Cardiac septum (tissue), 1 donor: ENCODE results near the gene SNX8. TPM values are rescaled to one million over a fixed set of nuclear protein-coding genes. Genes with fewer than 3 reads are reported as not detected.

Experiments
- DNase-seq: peaks from one replicate; pipeline ENCODE4 v3.0.0-alpha.2; 2020; ENCODE audit warnings: low spot score
- intact Hi-C: fragments of 100-400 bp; cut with DNase I; formaldehyde crosslinking; loops from one replicate; pipeline ENCODE4 v1.14.0; 2022
- total RNA-seq: library from RNA; stranded (reverse); fragmentation: NEBNext Ultra II Directional; extraction: Animal tissue kit (Norgen Biotek cat#: 25700); gene quantifications from one replicate; pipeline ENCODE4 v1.2.1, GENCODE V29; 2021
- donor health status: DM: no; HTN: no; CAD: no.

The SNX8 gene
- total RNA-seq, 1 donor from 2014 or later, result 18.9 TPM

DNA sequence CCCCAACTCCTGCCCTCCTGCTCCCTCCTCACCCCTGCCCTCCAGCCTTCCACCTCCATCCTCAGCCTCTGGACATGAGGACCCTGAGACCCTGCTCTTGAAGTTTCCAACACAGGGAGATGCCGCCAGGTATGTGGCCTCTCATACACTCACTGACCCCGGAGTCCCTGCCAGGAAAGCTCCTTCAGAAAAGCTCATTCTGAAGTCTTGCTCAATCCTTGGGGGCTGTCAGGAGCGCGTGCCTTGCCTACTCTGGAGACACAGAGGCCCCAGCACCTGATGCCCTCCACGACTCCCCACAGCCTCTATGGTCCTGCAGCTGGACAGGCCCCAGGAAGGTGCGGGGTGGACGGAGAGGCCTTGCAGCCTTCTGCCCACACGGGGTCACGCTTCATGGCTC lies 61.2 kb downstream of the SNX8 start:
- no peak for DNase-seq
- intact Hi-C loops, result no loop called here

DNA sequence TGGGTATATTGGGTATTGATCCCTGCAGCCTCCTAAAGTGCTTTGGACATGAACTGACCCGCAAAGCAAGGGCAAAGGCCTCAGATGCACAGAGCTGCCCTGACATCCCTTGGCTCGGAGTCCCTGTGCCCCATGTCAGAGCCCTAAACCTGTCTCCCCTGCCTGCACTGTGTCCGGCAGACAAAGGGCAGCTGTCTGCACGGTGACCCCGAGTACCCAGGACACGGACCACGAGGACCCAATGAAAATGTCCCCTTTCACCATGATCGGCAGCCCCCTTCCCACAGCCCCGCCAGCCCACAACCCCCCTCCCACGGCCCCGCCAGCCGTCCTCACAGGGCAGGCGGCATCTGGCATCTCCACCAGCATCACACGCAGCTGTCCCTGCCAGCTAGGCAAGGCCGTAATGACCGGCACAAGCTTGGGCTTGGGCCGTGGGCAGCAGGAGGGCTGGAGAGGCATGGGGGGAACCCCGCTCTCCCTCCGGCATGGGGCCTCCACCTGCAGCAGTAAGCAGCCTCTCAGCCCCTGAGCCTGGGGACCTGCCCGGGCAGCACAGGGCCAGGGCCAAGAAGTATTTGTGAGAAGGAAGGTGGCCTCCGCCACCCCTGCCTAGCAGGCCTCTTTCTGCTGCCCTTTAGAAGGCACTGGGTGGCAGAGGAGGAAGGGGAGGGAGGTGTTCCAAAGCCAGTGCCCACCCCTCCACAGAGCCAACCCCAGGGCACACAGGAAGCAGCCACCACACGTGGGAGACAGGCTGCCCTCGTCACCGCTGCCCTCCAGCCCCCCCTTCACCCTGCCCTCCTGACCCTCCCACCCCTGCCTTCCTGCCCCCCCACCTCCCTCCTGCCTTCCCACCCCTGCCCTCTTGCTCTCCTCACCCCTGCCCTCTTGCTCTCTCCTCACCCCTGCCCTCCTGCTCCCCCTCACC lies 62.1 kb downstream of the SNX8 start:
- intact Hi-C loops, result no loop called here
- DNase-seq, result no peak

DNA sequence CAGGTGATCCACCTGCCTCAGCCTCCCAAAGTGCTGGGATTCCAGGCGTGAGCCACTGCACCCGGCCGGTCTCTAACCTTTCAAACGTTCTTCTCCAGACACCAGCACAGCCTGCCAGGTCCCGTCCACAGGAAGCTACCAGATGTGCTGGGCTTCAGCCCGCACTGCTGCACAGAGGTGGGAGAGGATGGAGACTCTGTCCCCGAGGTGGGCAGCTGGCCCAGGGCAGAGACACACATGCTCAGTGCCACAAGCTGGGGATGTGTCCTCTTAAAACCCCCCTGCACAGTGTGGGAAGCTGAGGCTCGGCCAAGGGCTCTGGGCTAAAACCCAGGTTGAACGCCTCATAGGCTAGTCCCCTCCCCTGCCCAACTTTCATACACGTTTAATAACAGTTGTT lies 62.9 kb downstream of the SNX8 start:
- intact Hi-C loops, result no loop called here
- no peak for DNase-seq

DNA sequence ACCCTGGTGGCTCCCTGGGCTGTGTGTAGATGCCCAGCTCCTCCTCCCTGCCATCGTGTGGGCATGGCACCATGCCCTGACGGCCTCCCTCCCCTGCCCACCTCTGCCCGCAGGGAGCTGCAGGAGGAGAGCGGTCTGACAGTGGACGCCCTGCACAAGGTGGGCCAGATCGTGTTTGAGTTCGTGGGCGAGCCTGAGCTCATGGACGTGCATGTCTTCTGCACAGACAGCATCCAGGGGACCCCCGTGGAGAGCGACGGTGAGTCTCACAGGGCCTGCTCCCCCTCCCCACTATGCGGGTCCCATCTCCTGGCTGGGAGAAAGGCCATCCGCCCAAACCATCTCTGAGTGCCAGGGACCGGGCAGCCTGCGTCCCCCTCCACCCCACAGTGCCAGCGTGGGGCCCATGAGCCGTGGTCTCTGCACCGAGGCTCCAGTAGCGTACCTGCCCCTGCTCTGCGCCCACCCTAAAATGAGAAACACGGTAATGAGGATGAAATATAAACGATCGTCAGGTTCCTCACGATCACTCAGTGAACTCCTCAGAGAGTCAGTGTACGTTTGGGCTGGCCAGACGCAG lies 64.4 kb downstream of the SNX8 start:
- no peak for DNase-seq
- intact Hi-C loops, result loop anchor here (5.0 kb wide), 1 partner anchor 102 kb away; the partner anchor contains the start of gene EIF3B

DNA sequence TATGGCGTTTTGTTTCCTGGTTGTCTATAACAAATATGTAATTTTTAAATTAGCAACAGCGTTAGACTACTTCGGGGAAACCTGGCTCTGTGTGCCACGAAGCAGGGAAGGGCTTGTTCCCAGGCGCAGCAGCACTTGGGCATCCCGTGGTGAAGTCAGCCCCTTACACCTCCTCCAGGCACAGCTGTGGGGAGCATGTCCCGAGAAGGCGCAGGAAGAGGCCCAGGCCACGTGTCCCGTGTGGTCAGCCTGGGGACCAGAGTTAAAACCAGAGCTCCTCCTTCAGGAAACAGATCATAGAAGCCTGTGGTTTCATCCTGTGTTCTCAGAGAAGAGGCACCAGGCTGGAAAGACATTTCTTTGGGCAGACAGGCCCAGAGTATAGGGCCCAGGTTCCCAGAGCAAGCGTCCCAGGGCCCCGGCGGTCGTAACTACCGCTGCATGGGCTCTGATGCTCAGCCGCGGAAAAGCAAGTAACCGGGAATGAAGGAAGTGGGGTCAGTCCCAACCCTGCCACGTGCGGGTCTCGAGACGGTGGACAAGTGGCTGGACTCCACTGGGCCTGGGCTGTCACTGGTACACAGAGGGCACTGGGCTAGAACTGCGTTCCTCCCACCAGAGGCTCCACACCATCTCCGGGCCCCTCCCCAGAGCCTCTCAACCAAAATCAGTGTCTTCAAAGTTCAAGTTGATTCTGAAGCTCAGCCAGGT lies 65.1 kb downstream of the SNX8 start:
- DNase-seq, result peak; percentile 84
- intact Hi-C loops, result loop anchor here (5.0 kb wide), 1 partner anchor 103 kb away; the partner anchor contains the start of gene EIF3B

DNA sequence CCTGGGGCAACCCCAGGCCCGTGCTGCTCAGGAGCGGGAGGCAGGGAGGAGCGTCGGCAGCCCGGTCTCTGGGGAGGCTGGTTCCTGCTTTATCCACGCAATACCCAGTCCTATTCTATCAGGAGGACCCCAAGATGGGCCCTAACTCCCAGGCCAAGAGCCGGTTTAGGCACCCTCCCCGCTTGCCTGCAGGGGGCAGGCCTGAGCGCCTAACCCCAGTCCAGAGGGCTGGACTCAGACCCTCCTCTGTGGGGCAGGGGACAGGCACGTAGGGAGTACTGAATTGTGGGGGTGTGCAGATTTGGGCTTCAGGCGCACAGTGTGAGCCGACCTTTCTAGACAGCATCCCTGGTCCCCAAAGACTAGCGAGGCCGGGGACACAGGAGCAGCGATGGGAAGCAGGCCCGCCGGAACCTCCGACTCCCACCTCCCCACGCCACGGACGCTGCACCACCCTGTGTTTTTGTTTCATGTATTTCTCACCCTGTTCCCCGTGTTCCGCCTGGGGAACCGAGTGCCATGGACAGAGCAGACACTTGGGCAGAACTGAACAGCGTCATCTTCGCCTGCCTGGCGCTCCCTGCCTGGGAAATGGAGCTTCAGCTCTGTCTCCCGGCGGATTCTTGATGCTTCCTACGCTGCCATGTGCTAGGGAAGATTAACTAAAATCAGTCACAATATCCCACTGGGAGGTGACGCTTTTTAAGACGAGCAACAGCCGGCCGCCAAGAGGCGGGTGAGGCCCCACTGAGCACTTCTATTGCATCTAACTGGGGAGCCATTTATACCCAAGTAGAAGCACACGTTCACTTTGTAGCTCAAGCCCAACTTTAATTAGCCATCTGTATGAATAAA lies 66.9 kb downstream of the SNX8 start:
- no peak for DNase-seq
- intact Hi-C loops, result loop anchor here (5.0 kb wide), 1 partner anchor 105 kb away; the partner anchor contains the start of gene EIF3B

DNA sequence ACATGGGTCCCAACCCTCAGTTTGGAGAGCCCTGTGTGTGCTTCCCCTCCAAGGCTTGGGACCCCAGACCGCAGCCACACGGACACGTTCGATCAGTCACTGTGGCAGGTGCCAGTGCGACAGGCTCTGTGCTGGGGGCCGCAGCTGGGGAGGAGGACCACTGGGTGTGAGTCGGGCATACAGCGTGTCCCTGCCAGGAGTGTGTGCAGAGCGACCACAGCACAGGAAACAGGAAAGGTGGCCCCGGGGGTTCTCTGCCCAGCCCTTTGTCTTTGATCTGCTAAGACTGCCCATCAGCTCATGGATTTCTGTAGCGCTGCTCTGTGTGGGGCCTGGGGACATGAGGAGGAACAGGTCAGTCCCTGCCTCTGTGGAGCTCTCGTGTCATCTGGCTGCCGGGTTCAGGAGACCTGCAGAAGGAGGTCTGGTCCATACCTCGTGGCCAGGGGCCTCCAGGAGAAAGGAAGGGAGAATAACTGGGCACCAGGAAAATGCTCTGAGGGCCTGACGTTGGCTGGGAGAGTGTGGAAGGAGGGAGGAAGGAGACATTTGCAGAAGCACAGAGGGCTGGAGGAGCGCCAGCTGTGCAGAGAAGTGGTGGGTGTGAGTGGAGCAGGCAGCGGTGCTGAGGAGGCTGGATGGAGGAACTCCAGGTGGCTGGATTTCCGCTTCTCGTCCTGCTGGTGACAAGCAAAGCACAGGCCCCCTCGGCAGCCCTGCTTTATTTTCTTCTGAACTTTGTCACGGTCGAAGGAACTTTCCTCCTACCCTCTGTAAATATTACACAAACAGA lies 68.2 kb downstream of the SNX8 start:
- no peak for DNase-seq
- intact Hi-C loops, result loop anchor here (5.0 kb wide), 1 partner anchor 106 kb away; the partner anchor contains the start of gene EIF3B

DNA sequence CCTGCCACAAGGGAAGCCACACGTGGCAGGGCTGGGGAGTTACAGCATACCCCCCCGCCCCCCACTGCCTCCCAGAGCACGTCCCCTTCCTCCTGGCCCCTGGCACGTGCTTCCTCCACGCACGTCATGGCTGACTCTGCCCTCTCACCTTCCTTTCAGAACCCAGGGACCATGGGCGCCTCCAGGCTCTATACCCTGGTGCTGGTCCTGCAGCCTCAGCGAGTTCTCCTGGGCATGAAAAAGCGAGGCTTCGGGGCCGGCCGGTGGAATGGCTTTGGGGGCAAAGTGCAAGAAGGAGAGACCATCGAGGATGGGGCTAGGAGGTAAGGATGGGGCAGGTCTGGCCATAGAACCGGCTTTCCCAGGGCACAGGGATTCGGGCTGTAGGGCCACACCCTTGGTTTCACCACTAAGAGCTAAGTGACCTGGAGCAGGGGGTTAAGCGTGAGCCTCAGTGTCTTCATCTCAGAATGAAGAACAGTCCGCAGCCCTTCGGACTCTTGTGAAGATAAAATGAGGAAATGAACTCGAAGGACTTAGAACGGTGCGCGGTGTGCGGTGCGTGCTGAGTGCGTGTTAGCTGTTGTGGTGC lies 69.7 kb downstream of the SNX8 start:
- intact Hi-C loops, result loop anchor here (5.0 kb wide), 1 partner anchor 68 kb away; the partner anchor contains the start of gene SNX8

DNA sequence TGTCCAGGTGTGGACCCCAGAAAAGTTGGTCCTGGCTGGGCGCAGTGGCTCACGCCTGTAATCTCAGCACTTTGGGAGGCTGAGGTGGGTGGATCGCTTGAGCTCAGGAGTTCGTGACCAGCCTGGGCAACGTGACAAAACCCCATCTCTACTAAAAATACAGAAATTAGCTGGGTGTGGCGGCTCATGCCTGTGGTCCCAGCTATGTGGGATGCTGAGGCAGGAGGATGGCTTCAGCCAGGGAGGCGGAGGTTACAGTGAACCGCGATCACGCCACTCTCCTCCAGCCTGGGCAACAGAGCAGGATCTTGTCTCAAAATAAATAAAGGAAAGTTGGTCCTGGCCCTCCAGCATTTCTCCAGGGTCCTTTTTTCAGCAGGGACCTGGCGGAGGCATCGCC lies 70.8 kb downstream of the SNX8 start:
- intact Hi-C loops, result loop anchor here (5.0 kb wide), 1 partner anchor 69 kb away; the partner anchor contains the start of gene SNX8
- DNase-seq, result no peak

More for the DNA sequence above, 69.7 kb downstream of the SNX8 start:
- no peak for DNase-seq

DNA sequence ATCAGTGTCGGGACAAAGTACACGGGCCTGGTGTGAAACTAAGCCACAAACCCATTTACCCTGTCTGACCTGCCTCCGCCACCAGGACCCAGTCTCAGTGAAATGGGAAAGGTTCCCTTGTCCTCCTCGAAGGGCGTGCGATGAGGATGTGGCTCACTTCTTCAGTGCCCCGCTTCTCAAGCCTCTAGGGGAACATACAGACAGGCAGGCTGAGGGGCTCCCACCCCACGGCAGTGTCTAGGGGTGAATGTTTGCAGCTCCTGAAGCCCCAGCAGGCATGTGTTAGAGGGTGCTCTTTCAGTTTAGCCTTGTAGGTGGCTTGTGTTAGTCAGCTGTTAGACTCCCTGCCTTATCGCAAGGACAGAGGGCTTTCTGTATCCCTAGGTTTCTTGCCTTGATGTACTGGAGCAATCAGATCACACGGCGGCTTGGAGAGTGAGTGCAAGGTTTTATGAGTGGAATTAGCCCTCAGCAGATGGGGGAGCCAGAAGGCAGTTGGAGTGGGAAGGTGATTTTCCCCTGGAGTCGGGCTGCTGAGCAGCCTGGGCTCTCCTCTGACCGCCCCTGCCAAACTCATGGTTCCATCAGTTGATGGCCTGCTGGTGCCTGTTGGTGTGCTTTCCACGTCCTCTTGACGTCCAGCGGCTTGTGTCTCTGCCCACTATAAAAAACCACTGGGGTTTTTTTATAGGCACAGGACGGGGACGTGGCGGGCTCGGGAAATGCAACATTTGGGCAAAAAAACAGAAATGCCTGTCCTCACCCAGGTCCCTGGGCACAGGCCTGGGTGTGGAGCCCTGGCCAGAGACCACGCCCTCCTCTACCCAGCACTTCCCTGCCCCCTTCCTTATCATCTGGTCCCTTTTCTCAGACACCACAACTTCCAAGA lies 71.5 kb downstream of the SNX8 start:
- intact Hi-C loops, result loop anchor here (5.0 kb wide), 1 partner anchor 70 kb away; the partner anchor contains the start of gene SNX8
- no peak for DNase-seq

DNA sequence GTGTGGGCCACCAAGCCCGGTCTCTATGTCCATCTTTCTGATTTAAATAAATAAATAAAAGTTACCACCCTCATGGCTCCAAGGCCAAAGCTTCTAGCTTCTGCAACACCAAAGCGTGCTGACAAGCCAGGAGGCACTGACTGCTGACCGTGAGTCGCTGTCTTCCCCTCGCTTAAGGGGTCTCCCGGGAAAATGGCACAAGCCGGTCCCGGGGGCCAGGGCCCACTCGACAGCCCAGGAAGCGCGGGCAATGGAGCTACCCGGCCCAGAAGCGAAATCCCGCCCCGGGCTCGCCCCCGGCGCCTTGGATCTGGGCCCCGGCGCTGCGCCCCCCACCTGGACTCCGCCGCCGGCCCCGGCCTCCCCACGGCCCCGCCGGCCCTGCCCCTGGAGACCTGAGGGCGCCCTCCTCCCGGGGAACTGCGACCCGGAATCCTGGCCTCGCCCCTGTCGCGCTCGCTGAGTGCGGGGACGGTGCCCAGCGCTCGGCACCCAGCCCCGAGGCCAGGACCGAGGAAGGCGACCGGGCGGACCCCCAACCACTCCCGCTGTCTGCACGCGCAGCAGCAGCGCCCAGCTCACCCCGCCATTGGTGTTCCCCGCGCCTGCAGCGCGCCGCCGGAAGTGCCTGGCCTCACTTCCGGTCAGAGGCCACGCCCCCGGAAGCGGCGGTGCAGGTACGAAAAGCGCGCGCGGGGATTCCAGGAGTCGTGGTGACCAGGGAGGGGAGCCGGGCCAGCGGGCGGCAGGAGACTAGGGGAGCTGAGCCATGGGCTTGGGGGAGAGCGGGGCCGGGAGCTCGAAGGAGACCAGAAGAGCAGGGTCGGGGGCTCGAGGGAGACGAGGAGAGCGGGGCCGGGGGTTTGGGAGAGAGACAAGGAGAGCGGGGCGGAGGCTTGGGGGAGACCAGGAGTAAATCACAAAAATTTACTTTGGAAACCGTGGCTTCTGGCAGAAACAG lies 72.4 kb downstream of the SNX8 start, which contains the start of the genes MRM2 and NUDT1:
MRM2 (minus strand) TSS at position 626 of the 961 bp plus-strand sequence; CDS start at position 590, 36 bp downstream.
NUDT1 (plus strand) TSS at position 647 of the 961 bp plus-strand sequence. CDS start 2,349 bp downstream, outside the sequence.
- intact Hi-C loops, result loop anchor here (5.0 kb wide), 1 partner anchor 70 kb away; the partner anchor contains the start of gene SNX8
- peak; percentile 92 for DNase-seq

DNA sequence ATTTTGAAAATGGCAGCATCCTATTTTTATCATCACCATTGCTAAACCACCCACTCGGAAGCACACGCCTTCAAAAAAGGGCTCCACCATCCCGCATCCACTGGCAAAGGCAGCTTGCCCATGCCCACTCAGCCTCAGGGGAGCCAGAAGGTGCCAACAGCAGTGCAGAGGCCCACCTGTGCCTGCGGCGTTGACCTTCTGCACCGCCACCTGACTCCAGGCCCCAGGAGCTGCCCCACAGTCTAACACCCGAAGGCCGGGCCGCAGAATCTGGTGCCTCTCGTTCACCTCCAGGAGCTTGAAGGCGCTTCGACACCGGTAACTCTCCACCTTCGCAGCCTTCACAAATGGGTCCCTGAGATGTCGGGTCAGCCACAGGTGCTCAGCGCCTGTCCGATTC lies 75.0 kb downstream of the SNX8 start:
- DNase-seq, result no peak
- intact Hi-C loops, result no loop called here

DNA sequence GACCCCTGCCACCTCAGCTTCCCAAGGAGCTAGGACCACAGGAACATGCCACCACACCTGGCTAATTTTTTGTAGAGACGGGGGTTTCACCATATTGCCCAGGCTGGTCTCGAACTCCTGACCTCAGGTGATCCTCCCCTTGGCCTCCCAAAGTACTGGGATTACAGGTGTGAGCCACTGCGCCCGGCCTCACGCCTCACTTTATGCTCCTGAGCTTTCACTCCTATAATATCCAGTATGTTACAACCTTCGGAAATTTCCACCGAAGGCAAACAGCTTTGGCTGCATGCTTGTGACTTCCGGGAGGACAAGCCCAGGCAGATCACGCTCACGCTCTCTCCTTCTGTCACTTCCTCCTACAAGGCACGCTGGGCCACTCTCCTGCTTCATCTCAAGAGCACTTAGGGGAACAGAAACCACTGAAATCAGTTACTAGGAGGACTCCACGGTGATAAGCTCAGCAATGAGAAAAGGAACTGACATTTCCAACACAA lies 77.1 kb downstream of the SNX8 start:
- no peak for DNase-seq
- intact Hi-C loops, result no loop called here

DNA sequence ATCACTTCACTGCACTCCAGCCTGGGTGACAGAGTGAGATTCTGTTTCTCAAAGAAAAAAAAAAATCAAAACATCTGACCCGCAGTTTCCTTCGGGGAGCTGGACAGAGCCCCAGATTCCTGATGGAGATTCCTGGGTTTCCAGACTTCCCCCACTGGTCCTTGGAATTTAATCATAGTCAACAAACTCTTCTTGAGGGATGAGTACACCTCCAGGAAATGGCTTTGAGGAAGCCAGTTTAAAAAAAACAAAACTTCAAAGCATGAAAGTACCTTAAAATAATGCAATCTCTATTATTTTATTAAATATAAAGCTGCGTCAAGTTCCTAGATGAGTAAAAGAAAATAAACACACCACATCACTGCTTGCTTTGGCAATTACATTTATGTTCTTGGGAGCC lies 80.3 kb downstream of the SNX8 start:
- intact Hi-C loops, result no loop called here
- no peak for DNase-seq
